GM18909 (cell line): ENCODE data around the gene OLIG3.

Source experiments
- ATAC-seq: cut with Tn5 transposase; IDR thresholded peaks from one replicate; pipeline ENCODE4 v1.9.1; 2021; ENCODE audit warnings: mild to moderate bottlenecking; ENCODE audit not compliant: unreplicated experiment, poor library complexity

The OLIG3 gene

DNA sequence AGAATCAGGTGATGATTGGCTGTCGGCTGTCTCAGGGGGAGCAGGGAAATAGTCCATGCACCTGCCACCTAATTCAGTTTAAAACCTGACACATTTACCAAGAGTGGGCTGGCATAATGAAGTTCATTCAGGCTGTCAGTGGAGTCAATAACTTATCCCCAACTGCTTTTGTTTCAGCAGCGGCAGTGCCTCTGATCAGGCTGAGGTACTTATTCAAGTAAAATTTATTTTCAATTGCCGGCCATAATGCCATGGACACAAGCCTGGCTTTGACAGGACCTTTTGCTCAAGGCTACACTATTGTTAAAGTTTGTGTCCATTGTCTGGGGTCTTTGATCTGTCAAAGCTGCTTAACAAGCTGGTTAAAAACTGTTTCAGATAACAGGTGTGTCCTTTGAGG, 20.6 kb downstream of the OLIG3 start:
- no peak for ATAC-seq

DNA sequence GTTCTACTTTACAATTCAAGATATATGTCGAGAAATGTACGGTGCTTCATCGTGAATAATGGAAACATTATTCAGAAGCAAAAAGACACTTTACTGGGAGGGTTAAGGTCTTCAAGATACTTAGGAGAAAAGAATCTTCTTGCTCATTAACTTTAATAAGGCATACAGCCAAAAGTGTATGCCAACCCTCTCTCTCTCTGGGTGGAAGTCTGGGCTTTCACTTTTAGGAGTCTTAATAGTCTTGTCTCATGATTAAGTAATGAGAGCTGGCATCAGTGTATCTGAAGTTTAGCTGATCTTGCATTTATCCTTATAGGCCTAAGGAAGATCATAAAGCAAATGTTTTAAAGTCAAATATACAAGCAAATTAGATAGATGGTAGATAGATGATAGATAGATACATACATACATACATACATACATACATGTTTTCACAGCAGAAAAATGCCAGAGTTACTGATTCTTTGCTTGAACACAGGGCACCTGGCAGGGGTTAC, 21.5 kb downstream of the OLIG3 start:
- ATAC-seq = no peak

DNA sequence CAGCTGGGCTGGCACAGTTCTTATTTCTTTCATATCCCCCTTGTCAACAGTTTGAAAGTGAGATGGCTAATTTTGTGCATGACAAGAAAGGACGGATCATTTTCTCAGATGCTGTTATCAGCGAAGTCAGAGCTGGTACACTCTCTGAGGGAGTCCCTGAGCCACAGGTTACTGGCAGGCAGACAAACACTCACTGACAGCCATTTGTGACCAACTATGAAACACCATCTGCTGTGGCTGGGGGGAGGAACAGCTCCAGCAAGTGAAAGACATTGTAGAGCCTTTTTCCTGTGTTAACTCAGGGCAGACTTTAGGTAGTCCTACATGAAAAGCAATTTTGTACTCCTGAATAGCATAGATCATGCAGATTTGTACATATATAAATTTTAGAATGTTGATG, 22.2 kb downstream of the OLIG3 start:
- ATAC-seq = no peak

DNA sequence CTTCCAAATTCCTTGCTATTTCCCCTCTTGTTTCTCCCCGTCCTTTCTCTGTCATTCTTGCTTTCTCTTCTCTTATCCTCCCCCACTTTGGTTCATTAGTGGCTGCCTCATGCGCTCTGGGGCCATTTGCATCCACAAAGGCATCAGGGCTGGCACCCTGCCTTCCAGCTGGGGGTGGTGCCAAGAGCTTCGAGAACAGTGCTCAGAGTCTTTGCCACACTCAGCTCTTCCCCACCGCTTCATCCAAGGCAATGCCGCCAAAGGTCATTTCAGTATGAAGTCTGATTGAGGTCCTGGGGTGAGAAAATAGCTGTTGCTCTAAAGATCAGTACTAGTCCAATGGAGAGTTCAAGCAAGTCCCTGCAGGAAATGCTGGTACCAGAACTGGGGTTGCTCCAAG, 22.7 kb downstream of the OLIG3 start:
- ATAC-seq = no peak

DNA sequence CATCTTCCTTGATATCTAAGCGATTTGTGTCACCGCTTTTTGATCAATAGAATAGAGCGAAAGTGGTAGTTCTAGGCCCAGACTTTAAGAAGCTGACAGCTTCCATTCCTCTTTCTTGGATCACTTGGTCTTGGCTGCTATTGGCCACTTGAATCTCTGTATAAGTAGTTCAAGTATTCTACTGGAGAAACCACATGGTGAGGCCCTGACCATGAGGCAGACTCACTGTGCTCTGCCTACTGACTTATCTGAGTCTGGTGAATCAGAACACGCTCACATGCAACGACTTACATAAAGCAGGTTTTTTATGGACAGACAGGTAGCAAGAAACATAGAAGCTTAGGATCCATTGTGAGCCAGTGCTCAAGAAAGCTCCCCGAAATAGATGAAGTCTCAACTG, 27.0 kb downstream of the OLIG3 start:
- ATAC-seq = no peak

DNA sequence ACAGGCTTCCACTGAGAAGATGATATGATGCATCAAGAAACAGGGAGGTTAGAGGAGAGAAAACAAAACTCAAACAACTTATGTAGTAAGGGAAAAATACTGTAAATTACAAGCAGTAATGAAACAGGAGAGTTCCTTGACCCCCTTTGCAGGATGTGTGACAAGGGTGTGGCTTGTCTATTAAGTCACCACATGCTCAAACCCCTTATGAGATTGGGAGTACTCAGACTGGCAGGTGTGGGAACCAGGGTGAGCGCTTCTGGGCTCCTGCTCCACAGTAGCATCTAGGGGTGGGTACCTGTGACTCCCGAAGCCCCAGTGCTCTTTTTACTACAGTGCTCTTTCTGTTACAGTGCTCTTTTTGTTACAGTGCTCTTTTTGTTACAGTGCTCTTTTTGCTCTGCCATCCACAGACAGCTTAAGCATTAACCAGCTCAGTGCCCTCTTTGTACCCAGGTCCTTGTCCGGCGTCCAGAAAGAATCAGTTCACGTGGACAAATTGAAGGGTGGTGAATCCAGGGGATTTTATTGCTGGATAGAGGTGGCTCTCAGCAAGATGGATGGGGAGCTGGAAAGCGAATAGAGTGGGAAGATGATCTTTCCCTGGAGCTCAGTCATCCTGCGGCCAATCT, 28.7 kb downstream of the OLIG3 start:
- no peak for ATAC-seq

DNA sequence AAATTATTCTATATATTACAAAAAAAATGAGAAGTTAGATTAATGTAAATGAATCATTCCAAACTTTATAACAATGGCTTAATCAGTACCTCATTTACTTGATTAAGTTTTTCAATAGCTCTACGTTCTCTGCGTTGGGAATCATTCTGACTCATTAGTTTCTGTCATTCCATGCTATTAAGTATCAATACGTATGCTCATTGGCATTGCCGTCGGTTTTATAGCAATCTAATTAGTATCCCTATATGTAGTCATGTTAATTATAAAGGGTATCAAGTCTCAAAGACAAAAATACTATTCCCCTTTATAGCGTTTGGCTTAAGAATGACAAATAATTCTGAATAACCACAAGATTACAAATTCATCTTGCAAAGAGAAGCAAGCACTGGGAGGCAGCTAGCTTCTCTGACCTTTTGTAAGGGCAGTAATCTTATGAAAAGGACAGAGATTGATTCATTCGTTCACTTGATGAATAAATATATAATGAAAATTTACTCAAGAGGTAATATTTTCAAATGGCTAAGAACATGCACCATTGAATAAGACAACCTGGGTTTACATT, 41.8 kb downstream of the OLIG3 start:
- no peak for ATAC-seq

DNA sequence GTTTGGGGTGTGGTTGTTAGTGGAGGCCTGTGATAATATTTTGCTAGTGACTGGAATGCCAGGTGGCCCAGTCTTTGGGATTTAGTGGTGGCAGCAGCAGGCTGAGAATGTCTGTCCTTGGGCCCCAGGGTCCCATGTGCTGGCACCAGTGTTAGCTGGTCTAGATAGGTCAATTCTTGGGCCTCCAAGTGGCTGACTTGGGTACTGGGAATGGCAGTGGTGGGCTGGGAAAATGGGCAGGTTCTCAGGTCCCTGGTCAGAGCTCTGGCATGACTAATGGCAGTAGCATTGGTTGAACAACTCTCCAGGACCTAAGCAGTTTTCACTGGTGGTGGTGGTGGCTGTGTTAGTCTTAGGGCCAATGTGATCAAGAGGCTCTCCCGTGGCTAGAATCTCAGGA, 50.3 kb downstream of the OLIG3 start:
- no peak for ATAC-seq
